ENCODE measurements around the gene DMKN.
A peak's percentile ranks its signal among the peaks of the same experiment; 100 is the strongest.

Gene DMKN

DNA sequence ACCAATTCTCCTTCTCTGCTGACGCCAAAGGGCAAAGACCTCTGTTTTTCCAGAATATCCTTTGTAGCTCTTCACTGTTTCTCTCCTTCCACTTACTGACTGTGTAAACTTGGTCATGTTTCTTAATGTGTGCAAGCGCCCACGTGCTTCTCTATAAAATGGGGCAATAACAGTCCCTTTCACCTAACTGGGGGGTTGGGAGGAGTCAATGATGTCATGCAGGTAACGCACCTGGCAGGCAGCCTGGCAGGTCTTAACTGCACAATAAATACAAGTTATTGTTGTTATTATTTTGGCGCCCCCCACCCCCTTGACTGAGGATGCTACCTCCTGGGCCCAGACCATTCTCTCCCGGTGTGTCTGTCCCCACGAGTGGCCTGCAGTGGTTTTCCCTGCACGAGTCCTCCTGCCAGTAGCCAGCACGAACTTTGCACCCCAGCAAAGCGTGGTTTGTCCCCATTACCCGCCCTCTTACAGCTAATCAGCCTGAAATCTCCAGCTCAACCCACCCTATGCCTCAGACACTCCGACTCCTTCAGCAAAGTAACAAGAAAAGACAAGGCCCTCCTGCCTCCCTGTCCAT lies 9.4 kb upstream of the DMKN start:
- no peak for DNase-seq

DNA sequence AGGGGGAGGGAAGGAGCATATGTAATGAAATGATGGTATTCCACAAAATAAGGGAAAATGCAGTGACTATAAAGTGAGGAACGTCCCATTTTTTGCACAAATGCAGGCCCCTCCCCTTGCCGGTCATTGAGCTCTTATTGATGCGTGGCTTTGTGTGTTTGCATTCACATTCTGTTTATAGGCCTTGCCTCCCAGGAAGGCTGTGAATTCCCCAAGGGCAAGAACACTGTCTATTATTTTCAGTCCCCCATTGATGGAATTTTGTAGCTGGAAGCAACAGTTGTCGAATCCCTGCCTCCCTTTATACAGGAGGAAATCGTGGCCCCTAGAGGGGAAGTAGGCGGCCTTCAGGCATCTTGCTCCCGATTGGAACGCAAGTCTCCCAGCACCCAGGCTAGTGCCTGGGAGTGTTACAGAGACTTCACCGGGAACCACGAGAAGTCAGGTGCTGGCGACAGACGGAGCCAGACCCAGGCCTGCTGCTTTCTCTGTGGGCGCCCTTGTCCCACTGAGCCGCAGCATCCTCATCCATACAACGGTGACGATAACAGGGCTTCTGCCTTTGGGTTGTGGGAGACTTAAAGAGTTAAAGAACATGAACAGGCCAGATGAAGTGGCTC lies 7.8 kb upstream of the DMKN start:
- no peak for DNase-seq

DNA sequence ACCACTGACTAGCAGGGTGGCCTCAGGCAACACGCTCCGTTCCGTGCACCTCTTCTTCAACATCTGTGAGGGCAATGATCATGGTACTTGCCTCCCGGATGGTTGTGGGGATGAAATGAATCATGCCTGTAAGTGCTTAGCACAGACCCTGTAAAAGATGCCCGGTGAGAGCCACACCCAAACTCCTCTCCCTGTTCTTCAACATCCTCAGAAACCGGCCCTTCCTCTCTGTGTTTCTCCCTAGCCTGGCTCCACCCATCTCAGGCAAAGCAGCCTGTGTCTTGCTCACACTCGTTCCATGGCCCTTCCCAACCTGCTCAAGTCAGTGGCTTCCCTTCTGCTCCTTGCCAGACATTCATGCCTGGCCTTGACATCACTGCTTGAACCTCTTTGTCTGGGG lies 5.8 kb upstream of the DMKN start:
- no peak for DNase-seq

DNA sequence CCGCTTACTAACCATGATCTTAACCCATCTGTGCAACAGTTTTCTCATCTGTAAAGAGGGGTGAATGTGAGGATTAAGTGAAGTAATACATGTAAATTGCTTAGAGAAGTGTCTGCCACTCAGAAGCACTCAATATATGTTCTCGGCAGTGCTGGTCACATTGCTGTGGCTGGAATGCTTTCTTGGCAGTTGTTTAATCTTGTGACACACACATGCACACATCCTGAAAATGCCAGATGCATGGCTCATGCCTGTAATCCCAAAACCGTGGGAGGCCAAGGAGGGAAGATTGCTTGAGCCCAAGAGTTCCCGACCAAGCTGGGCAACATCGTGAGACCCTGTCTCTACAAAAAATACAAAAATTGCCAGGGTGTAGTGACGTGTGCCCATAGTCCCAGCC lies 4.9 kb upstream of the DMKN start:
- no peak for DNase-seq

DNA sequence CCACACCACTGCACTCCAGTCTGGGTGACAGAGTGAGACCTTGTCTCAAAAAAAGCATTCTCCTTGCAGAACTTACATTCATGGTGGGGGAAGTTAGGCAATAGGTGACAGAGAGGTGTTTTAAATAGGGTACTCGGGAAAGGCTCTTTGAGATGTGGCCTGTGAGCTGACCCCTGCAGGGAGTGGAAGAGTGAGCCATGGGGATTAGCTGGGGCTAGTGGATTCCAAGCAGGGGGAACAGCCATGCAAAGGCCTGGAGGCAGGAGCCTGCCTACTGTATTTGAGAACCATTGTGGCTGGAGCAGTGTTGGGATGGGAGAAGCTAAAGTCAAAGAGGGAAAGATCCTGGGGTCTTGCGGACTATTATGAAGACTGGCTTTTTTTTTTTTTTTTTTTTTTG lies 3.9 kb upstream of the DMKN start:
- no peak for DNase-seq

DNA sequence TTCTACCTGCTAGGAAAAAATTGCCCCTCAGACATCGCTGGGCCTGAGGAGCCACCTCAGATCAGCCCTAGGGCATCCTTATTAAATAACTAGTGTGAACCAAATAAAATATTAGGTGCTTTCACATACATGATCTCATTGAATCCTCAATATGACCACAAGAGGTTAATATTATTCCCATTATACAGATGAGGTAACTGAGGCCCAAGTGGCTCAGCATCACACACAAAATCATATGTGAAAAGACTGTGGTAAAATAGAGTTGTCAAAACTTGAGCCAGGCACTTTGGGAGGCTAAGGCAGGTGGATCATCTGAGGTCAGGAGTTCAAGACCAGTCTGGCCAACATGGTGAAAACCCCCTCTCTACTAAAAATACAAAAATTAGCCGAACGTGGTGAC lies 2.9 kb upstream of the DMKN start:
- DNase-seq = no peak

DNA sequence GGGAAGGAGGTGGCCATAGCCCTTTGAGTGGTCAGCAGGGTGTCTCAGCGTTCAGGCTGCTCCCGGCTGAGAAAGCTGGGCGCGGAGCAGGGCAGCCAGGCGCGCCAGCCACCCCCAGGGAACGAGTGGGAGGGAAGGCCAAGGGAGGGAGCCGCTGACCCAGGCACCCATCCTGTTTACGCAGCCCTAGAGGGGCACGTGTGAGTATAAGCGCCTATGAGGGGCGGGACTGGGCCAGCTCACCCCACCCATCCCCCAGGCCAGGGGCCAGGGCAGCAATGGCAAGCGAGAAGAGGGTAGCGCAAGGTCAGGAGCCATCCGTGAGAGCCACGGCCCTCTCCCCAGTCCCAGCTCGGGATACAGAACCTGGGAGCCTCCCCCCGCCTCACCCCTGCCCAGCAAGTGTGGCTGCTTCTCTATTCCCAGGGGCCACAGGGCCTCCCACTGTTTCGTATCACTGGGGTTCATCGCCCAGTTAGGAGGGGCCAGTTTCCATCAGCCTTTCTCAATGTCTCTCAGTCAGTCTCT lies 897 bp upstream of the DMKN start:
- DNase-seq = no peak

DNA sequence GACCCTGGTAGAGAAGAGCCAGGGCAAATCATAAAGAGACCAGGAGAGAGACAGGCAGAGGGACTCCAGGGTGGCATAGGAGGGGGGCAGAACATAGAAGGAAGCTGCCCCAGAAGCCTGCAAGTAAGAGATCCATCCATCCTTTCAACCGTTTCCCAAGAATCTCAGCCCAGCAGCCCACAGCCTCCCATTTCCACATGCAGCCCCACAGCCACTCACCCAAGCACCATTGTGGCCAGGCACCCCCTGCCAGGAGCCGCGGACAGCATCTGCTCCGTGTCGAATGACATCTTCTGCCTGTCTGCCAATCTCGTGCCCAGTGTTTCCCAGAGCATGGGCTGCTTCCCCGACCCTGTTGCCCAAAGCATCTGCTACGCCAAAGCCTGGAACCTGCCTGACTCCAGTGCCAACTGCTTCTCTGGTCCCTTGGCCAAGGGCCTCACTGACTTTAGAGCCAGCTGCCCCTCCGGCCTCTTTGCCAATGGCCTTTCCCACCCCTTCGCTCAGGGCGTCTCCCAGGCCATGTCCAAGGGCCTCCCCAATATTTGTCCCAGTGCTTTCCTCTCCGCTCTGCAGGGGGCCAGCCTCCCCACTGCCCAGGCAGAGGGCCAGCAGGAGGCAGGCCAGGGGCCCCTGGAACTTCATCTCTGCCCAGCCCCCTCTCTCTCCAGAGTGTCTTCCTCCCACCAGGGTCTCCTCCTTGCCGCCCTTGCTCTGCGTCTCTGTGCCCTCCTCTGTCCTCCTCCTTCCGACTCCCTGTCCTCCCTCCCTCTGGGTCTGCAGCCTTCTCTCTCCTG lies 420 bp downstream of the DMKN start:
- DNase-seq = no peak

DNA sequence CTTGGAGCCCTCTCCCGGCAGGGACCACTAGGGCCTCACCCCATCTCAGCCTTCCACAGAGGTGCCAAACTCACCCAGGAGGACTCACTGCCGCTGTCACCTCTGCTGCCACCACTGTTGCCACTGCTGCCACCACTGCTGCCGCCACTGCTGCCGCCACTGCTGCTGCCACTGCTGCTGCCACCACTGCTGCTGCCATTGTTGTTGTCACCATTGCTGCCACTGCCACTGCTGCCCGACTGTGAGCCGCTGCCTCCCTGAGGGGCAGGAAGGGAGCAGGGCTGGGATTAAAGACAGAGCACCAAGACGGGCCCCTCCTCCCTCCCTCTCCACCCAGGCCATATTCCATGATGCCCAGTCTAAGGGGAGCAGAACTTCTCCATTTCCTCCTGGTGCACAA lies 2.1 kb downstream of the DMKN start:
- no peak for DNase-seq

DNA sequence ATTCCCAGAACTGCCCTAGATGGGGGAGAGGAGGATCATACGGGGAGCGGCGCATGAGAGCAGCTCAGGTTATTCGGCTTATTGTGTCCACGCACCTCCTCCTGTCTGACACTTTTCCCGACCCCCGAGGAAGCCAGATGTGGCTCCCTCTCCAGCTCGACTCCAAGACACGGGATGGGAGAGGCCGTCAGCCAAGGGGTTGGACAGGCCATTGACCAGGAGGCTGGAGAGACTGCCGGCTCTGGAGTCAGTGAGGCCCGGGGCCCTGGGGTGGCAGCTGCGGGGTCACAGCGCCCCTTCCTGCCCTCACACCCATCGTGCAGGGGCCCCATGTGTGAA lies 2.9 kb downstream of the DMKN start:
- no peak for DNase-seq

DNA sequence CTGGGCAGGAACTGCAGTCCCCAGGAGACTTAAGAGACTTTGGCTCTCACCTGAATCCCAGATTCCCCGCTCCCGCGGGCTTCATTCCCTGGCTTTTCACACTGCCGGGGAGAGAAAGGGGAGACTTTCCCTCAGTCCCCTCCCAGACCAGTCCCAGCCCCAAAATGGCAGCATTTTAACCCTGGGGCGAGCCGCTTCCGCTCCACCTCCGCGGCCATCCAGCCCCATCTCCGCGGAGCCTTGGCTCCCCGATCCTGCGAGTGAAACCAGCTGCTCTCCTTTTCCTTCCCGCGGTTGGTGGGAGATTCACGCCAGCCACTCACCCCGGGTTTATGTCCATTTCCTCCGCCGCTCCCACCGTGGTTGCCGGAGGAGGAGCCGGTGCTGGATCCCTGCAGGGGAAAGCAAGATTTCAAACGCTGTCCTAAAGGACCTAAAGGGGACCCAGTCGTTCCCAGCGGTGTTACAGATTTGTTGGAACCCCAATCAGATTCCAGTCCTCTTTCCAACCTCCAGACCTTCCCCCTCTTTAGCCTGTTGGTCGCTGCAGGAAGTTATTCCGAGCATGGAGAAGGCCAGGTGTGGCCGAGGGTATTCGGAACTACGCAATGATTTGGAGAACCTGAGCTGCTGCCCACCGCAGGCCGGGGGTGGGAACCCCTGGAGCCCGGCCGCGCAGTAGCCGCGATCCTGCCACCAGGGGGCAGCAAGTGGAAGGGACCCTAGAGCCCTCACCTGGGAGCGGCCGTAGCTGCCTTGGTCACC lies 3.4 kb downstream of the DMKN start:
- peak; percentile 86 for DNase-seq

DNA sequence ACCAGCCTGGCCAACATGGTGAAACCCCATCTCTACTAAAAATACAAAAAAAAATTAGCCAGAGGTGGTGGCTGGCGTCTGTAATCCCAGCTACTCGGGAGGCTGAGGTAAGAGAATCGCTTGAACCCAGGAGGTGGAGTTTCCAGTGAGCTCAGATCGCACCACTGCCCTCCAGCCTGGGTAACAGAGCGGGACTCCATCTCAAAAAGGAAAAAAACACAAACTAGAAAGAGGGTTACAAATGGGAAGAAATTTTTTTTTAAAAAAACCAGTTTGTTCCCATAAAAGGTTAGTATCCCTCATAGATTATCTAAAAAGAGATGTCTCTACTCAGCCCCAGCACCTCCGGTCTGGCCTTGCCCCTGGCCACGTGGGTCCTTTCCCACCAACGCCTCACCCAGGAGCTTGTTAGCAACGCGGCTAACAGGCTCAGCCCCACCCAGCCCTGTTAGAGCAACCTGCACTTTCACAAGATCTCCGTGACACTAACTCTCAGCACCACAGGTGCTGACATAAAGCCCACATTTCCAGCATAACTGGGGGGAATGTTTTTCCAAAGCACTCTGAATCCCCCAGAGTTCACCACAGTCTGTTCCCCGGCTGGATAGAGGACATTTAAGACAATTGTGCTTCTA lies 4.3 kb downstream of the DMKN start:
- DNase-seq = no peak

DNA sequence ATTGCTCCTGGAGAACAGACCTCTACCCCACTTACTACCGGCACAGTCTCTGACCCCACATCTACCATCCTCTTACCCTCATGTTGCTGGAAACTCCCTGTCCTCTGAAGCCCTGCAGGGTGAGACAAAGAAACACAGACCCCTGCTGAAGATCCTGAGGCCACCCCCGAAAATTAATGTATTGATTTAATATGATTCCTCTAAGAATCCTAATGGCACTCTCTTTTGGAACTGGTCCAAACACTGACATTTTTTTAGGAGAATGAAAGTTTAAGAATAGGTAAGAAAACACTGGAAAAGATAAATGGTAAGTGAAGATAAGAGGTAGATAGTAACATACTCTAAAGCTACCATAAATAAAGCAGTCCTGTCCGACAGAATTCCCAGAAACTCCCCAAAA lies 5.3 kb downstream of the DMKN start:
- no peak for DNase-seq

DNA sequence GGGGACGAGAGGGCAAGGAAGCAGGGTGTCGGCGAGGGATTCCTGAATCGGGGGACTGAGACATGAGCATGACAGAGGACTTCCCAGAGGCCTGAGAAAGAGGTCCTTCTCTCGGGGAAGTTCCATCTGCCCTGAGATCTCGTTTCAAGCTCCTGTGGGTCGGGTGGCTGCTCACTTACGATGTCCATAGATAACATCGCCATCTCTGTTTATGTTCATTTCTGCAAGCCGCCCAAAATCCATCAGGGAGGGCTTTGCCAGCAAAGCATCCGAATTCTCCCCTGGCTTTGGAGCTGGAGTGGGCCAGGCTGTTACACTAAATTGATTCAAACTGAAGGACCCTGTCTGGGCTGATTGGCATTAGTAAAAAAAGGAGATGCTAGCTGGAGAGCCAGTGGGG lies 5.9 kb downstream of the DMKN start:
- DNase-seq = no peak

DNA sequence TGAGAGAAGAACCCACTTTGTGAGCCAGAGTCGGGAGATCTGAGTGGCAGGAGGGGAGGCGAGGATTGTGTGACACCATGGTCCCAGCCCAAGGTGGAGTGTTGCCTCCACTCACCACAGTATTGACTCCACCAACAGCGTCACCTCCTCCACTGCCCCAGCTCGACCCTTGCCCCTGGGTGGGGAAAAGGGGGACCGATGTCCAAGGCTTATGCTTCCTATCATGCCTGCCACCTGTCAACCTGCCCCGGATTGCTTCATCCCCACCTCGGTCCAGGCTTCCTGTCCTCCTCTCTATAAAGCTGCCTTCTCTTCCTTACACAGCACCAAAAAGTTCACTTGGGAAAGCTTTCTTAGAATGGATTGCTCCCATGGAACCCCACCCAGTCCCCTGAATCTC lies 7.4 kb downstream of the DMKN start:
- no peak for DNase-seq

DNA sequence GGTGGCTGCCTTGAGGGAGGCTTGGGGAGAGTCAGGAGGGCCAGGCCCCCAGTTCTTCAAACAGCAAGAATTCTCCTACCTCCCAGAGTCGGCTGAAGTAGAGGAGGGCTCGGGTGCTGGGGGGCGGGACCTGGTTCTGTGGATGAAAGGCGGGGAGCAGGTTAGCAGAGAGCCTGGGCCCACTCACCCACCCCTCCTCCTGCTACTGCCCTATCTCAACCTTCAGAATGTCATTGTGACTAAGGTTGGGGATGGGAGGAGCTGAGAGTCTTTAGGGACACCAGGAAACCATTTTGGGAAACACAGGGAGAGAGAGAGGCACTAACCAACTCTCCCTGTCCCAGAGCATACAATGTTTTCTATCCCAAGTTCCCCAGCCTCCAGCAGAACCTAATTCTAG lies 10.7 kb downstream of the DMKN start:
- DNase-seq = no peak

DNA sequence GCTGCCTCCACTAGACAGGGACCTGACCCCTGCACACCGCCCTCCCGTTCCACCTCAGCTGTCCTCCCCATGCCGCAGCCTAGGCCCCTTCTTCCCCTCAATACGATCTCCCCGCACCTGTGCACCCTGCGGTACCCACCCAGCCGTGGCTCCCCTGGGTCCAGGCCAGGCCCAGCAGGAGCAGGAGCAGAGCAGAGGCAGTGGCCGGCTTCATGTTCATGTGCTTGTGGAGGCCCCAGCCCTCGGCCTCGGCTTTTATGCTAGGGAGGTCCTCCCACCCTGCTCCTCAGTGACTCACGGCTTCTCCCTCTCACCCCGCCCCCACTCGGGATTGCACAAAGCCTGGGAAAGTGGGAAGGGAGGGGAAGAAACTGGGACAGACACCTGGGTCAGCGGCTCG lies 11.8 kb downstream of the DMKN start:
- DNase-seq = no peak

DNA sequence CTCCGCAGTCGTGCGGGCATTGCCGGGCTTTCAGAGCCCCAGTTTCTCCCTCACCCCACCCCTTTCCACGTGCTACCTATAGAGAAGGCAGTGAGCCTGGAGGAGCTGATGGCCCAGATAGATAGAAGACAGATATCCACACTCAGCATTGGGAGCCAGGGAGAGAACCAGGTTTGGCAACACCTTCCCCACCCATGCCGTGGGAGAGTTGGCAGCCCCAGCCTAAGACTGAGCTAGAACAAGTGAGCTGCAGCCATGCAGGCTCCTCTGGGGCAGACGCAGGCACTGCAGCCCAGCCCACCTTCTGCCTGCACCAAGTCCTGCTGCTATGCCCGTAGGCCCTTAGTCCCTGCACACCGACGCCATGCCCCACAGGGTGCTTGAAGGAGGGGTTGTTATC lies 12.8 kb downstream of the DMKN start:
- DNase-seq = no peak

DNA sequence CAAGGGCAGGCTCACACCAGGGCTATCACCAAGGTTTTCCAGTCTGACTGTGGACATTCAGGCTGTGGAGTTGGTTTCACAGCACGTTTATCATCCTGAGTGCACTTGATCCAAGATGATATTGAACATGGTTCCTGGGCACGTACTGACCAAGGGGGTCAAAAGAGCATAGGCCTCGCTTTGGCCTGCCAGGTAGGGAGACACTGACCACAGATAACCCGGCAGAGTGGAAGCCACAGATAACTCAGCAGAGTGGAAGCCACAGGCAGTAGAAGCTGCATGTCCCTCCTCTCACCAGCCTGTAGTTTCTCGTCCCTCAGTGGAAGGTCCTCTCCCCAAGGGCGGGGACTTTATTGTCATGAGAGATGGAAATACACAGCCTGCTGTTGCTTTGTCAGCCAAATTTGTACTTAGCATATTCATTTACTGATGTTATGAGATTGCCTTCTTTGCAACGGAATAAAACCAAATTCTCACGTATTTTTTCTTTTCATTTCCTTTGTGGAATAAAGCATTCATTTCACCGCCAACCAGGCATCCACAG lies 14.4 kb downstream of the DMKN start:
- no peak for DNase-seq

DNA sequence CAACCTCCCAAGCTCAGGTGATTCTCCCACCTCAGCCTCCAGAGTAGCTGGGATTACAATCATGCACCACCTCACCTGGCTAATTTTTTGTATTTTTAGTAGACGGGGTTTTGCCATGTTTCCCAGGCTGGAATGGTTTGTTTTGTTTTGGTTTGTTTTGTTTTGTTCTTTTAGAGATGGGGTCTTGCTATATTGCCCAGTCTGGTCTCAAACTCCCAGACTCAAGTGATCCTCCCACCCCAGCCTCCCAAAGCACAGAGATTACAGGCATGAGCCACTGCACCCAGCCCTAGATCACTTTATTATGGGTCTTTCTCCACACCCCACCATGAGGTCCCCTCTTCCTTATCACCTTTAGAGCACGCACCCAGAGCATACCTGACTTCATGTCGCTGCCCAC lies 15.2 kb downstream of the DMKN start:
- DNase-seq = no peak

DNA sequence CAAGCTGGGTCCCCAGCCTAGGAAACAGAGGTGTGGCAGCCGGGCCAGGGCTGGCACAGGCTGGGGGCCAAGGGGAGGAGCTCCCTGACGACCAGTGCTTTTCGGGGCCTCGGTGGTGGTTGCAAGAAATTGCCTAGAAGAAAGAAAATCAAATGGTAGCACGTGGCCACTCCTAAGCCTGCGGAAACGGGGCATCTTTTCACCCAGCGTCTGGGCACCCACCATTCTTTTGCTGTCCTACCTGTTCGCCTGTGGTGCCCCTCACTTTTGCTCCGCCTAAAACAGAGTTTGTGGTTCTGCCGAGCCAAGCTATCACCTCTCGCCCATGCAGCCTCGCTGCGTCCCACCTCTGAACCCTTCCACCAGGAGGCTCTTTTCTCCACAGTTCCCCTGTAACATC lies 16.0 kb downstream of the DMKN start:
- DNase-seq = no peak

DNA sequence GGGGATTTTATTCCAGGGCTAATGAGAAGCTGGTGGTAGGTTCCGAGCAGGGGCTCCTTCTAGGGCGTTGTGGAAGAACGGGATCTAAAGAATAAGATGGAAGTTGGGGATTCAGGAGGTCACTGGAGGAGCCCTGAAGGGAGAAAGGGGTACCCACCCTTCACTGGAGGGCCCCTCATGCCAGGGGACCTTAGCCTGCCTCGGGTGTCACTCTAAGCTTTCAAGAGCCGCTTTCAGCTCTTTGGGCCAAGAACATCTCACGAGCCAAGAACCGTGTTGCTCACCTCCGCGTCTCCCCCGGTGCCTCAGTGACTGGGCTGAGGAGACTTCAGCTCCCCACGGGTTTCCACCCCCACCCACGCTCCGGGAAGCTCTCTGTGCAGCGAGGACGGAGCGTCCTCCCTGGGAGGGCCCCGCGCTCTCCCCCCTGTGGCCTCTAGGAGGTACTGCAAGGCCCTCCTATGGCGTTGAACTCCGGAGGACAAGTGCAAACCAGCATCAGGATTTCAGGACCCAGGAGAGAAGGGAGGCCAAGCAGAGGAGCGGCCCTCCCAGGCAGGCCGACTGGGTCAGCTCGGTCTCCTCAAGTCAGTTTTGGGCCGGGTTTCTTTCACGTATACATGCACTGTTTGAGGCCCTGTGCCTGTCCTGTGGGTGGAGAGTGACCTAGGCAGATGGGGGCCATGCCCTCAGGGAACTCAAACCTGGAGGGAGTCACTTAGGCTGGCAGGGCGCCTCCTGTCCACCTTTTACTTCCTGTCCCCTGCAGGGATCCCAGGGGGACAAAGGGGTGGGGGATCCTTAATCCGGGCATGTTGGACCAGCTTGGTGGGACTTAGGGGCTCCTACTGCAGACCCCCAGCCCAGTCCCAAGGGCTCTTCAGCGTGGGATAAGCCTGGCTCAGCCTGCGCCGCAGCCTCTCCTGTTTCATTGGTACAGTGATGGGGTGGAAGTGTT lies 18.1 kb downstream of the DMKN start:
- peak; percentile 78 for DNase-seq

Measured in right forelimb (tissue), 1 donor.